MM.1S (cell line): ENCODE data around the gene KLHDC8A.

ENCODE experiments used
- DNase-seq: peaks from one replicate; pipeline ENCODE4 v3.0.0-alpha.2; 2015
- H2AFZ ChIP-seq: fragments of 300-600 bp; sonication (generic); 2 replicates; pipeline ENCODE4 v1.6.0; 2016; ENCODE audit warnings: antibody characterized with exemption, low read length
- H3F3A ChIP-seq: fragments of 300-600 bp; sonication (generic); 2 replicates; pipeline ENCODE4 v1.6.1; 2016; ENCODE audit warnings: mild to moderate bottlenecking, antibody characterized with exemption, low read length, moderate library complexity, mixed read lengths; ENCODE audit not compliant: insufficient read depth
- H3K27ac ChIP-seq: fragments of 300-600 bp; sonication (generic); 2 replicates; pipeline ENCODE4 v1.5.1; 2016; ENCODE audit warnings: mild to moderate bottlenecking, low read length
- H3K27me3 ChIP-seq: fragments of 300-600 bp; sonication (generic); replicated peaks from 2 replicates; pipeline ENCODE4 v1.6.0; 2016; ENCODE audit warnings: low read length; ENCODE audit not compliant: insufficient read depth
- H3K36me3 ChIP-seq: fragments of 300-600 bp; sonication (generic); replicated peaks from 2 replicates; pipeline ENCODE4 v1.6.1; 2016; ENCODE audit warnings: mild to moderate bottlenecking, low read length, mixed read lengths; ENCODE audit not compliant: insufficient read depth
- H3K4me1 ChIP-seq: fragments of 300-600 bp; sonication (generic); 2 replicates; pipeline ENCODE4 v1.6.1; 2016; ENCODE audit warnings: low read length, mixed read lengths
- H3K4me2 ChIP-seq: fragments of 300-600 bp; sonication (generic); 2 replicates; pipeline ENCODE4 v1.6.0; 2016; ENCODE audit warnings: low read depth, low read length
- H3K4me3 ChIP-seq: fragments of 300-600 bp; sonication (generic); 2 replicates; pipeline ENCODE4 v1.5.1; 2016; ENCODE audit warnings: low read length, mixed read lengths
- H3K79me2 ChIP-seq: fragments of 300-600 bp; sonication (generic); 2 replicates; pipeline ENCODE4 v1.6.1; 2016; ENCODE audit warnings: mixed run types, low read length, mixed read lengths
- H3K9ac ChIP-seq: fragments of 300-600 bp; sonication (generic); 2 replicates; pipeline ENCODE4 v1.6.1; 2016; ENCODE audit warnings: low read length, mixed read lengths
- H3K9me2 ChIP-seq: fragments of 300-600 bp; sonication (generic); replicated peaks from 2 replicates; pipeline ENCODE4 v1.6.1; 2016; ENCODE audit warnings: mild to moderate bottlenecking, low read length, mixed read lengths; ENCODE audit not compliant: insufficient read depth
- H3K9me3 ChIP-seq: fragments of 300-600 bp; sonication (generic); replicated peaks from 2 replicates; pipeline ENCODE4 v1.6.1; 2016; ENCODE audit warnings: mild to moderate bottlenecking, low read length, mixed read lengths; ENCODE audit not compliant: insufficient read depth
- H4K20me1 ChIP-seq: fragments of 300-600 bp; sonication (generic); 2 replicates; pipeline ENCODE4 v1.6.1; 2016; ENCODE audit warnings: mild to moderate bottlenecking, low read length, moderate library complexity, mixed read lengths; ENCODE audit not compliant: insufficient read depth
- CTCF ChIP-seq: fragments of 300-600 bp; sonication (generic); IDR thresholded peaks from 2 replicates; pipeline ENCODE4 v1.5.1; 2016; ENCODE audit warnings: antibody characterized with exemption, low read length, mixed read lengths
- EZH2 ChIP-seq: fragments of 300-600 bp; sonication (generic); optimal IDR thresholded peaks from 2 replicates; pipeline ENCODE3; 2017; ENCODE audit warnings: low read depth, mild to moderate bottlenecking, antibody characterized with exemption, low read length, mixed read lengths
- EZH2phosphoT487 ChIP-seq: fragments of 300-600 bp; sonication (generic); IDR thresholded peaks from 2 replicates; pipeline ENCODE4 v1.6.1; 2018; ENCODE audit warnings: antibody characterized with exemption, low read length

The KLHDC8A gene

GRCh38 chr1:205304695-205305070 lies 52.0 kb downstream of the KLHDC8A start:
- no peak overlapping the region for H3K4me3 ChIP-seq
- H3K79me2 ChIP-seq: peaks cover 2% of the 10 kb centered on the region

GRCh38 chr1:205304046-205304694 lies 52.6 kb downstream of the KLHDC8A start:
- TF ChIP-seq EZH2phosphoT487 (no peak), CTCF (no peak), EZH2 (no peak)
- no peak overlapping the region for H3K9ac ChIP-seq
- H3F3A ChIP-seq: no peaks in the 10 kb centered on the region
- H3K4me3 ChIP-seq: no peak overlapping the region
- no peak for DNase-seq
- H3K9me3 ChIP-seq: no peaks in the 10 kb centered on the region
- H3K27ac ChIP-seq: no peak overlapping the region
- H2AFZ ChIP-seq: no peak overlapping the region
- H3K27me3 ChIP-seq: no peaks in the 10 kb centered on the region
- no peak overlapping the region for H3K4me2 ChIP-seq
- no peaks in the 10 kb centered on the region for H4K20me1 ChIP-seq
- peaks cover 7% of the 10 kb centered on the region for H3K4me1 ChIP-seq
- H3K9me2 ChIP-seq: no peaks in the 10 kb centered on the region
- H3K36me3 ChIP-seq: no peaks in the 10 kb centered on the region
- H3K79me2 ChIP-seq: no peaks in the 10 kb centered on the region

More at GRCh38 chr1:205304695-205305070, 52.0 kb downstream of the KLHDC8A start:
- Histone ChIP-seq H3F3A (no peaks in the 10 kb centered on the region), H3K27ac (no peak overlapping the region), H3K4me2 (no peak overlapping the region), H2AFZ (no peak overlapping the region), H3K9ac (no peak overlapping the region), H3K9me2 (no peaks in the 10 kb centered on the region), H3K9me3 (no peaks in the 10 kb centered on the region), H3K27me3 (no peaks in the 10 kb centered on the region), H4K20me1 (no peaks in the 10 kb centered on the region), H3K4me1 (peaks cover 7% of the 10 kb centered on the region), H3K36me3 (no peaks in the 10 kb centered on the region)
- no peak for TF ChIP-seq CTCF
- no peak for TF ChIP-seq EZH2
- TF ChIP-seq EZH2phosphoT487: no peak
- no peak for DNase-seq

GRCh38 chr1:205303247-205303888 lies 53.4 kb downstream of the KLHDC8A start:
- Histone ChIP-seq H3F3A (no peaks in the 10 kb centered on the region), H3K9me2 (no peaks in the 10 kb centered on the region), H3K27me3 (no peaks in the 10 kb centered on the region), H3K79me2 (no peaks in the 10 kb centered on the region), H3K36me3 (no peaks in the 10 kb centered on the region), H3K9ac (no peak overlapping the region), H3K4me3 (no peak overlapping the region), H4K20me1 (no peaks in the 10 kb centered on the region), H3K4me2 (no peak overlapping the region), H2AFZ (no peak overlapping the region), H3K9me3 (no peaks in the 10 kb centered on the region), H3K27ac (no peak overlapping the region), H3K4me1 (peaks cover 7% of the 10 kb centered on the region)
- DNase-seq: no peak
- no peak for TF ChIP-seq CTCF
- no peak for TF ChIP-seq EZH2phosphoT487
- TF ChIP-seq EZH2: no peak
